Measurements from ENCODE around the gene CH25H.

Gene CH25H

DNA sequence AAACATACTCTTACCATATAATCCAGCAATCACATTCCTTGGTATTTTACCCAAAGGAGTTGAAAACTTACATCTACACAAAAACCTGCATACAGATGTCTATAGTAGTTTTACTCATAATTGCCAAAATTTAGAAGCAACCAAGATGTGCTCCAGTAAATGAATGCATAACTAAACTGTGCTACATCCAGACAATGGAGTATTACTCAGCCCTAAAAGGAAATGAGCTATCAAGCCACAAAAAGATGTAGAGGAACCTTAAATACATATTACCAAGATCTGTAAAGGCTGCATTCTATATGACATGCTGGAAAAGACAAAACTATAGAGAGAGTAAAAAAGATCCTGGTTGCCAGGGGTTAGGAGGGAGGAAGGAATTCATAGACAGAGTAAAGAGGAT, 21.8 kb upstream of the CH25H start:
- no peak for DNase-seq

DNA sequence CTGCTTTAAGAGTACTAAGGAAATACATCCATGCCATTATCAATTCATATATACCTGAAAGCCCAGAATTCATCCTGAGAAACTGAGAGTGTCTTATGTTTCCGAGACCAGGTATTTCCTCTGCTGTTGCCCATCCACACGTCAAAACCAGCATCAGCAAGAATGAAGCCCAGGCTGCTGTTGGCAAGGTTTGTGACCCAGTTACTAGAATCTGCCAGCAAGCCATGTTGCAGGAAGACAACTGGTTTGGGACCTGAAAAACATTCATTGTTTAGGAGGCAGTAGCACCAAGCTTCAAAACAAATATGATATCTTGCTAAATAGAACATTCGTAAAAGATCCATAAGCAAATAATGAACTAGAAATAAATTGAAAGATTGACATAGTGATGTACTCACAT, 21.0 kb upstream of the CH25H start:
- DNase-seq = no peak

DNA sequence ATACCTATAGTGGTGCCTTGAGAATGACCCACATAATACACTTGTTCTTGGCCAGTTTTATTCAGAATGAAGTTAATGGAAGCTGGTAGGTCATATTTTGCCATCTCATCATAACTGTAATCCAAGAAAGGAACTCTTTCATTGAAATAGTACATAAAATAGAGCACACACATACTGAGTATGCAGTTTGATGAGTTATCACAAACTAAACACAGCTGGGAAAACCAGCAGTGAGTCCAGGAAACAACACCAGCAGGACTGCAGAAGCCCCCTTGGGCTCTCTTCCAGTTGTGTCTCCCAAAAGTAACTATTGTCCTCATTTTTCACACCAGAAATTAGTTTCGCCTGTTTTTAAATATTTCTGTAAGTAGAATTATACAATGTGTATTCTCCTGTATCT, 19.8 kb upstream of the CH25H start:
- no peak for DNase-seq

DNA sequence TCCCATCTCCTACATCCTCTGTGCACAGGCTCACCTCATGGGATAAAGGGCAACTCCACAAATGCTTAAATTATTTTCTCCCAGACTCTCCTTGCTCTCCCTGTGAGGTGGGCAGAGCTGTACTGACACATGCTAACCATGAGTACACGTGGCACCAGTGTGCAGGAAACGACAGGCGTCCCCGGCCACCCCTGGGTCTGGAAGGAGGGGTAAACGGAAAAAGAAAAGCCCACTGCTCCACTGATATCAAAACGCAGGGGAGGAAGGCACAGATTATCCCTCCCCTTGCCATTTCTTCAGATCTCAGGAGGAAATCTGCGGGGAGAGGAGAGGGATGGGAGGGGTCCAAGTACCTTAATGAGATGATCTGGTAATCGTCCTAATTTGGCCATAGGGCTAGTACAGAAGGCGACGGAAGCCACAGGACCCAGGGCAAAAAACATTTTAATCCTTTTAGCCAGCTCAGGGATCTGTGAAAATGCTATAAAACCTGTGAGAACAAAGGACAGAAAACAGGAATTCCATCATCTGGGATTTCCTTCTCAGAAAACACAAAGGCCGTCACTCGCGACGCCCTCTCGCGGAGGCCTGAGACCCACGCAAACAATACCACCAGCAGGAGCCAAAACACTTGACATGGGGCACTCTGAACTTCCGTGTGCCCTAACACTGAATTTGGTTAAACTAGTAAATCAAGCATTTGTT, 17.8 kb upstream of the CH25H start:
- DNase-seq = no peak

DNA sequence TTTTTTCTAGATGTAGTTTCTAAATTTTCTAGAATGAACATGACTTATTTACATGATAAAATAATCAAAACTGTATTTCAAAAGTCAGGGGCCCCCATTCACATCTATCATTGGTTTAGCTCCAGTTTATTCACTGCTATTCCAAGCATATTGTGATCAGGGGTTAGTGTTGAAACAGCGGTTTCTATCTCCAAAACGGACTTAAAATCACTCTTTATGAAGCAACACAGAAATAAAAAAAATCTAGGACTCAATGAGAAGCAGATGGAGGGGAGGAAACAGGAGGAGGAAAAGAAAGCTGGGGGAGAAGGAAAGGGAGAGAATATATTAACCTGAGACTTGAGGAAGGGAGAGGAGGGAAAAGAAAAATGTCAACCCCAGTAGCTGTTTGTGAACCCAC, 14.8 kb upstream of the CH25H start:
- no peak for DNase-seq

DNA sequence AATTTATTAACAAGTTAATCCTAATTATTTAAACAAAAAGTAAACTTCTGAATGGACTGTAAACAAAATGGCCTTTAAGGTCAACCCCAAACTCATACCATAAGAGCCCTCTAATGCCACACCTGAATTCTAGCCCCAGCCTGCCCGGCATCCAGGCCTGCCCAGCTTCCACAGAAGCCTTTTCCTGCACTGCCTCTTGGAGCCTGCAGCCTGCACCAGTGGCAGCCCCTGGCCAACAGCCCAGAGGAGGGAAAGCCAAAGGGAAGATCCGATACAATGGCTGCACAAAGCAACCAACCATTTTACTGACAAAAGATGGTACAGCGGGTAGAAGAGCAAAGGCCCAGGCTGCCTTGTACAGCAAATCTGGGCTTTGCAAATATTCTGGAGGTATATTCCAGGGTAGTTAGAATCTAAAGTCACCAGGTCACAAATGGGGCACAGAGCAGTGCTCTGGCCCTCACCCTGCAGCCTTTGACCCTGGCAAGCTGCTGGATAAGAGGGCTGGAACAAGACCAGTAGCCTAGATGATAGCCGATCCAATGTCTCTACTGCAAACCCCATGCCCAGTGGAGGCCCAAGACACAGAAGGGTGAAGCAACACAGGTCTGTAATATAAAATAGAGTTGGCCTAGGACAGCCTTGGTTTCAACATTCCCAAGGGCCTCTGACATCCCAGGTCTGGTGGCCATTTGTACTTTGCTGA, 12.5 kb upstream of the CH25H start:
- DNase-seq = no peak

DNA sequence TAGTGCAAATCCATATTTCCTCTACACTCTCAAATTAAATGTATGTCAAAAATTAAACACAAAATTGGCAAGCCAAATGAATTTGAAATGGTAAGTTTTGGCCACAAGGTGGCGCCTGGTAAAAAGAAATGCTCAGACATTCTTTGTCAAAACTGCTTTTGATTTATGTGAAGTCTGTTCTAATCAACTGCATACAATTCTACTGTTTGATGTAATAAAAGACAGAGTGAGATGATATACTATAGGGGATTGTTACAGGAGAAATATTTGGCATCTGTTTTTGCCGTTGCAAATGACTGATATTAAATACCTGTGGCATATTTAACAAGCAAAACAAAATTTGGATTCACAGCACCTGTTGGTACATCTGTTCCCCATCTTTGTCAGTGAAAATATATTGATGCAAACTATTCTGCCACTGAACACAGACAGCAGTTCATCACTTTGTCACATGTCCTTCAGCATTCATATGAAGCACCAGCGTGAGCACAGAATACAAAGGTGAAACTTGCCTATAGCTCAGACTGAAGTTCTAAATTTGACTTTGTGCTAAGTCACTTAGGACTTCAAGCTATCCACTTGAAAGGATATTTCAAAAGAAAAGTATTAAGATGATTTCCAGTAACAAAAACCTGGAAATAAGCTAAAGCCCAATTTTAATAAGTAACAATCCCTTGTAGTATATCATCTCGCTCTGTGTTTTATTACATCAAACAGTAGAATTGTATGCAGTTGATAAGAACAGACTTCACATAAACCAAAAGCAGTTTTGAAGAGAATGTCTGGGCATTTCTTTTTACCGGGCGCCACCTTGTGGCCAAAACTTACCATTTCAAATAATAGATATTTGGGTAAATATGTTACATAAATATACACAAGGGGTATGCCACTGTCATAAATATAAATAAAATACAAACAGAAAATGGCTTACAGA, 10.2 kb upstream of the CH25H start:
- DNase-seq = peak; percentile 58

DNA sequence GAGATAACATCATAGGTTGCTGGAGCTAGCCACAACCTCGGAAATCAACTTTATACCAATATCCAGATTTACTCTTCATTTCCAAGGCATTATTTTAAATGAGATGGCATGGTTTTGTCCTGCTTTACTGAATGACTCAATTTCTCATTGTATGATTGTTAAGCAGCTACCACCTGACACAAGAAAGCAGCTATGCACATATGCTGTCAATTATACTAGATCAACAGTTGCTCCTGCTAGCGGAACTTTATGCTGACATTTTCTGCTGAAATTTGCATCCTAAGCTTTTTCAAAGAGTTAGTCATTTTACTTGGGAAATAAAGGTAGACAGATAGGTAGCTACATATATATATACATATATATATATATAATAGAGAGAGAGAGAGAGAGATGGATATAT, 8.9 kb upstream of the CH25H start:
- no peak for DNase-seq

DNA sequence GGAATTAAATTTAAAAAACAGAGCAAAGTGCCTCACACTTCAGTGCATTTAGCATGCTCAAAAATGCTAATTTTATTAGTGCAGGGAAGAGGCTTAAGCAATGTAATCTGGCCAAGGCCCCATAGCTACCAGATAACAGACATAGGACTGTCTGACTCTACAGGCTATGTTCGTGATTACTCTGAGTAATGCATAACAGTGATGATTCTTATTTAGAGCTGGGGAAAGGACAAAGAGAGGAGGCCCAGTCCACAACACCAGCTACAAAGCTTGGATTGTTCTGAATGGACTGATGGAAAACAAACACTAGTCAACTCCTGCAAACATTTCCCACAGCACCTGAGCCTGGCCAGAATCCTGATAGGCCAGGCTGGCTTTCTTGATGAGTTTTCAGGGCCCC, 8.4 kb upstream of the CH25H start:
- DNase-seq = no peak

DNA sequence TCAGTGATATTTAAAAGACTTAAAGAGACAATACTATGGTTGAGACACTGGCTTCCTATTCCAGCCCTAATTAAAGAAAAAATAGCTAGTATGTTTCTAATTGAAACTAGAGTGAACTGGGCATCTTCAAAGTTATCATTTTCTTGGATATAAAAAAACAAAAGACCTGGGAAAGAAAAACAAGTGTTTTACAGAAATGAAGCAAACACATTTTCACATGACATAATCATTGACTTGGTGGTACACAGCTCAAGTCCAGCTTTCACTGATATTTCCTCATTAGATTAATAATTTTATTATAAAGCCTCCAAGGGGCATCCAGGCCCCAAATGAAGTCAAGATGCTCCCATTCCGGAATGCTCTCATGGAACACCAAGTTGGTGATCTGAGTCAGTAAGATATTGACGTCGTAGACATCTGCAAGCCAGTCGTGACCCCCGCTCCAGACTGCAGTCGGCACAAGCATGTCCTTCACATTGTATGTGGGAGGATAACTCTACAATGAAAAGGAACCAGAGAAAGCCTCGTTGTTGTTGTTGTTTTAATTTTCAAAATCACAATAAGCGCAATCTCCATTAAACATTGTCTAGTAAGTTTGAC, 7.5 kb upstream of the CH25H start:
- DNase-seq = no peak

DNA sequence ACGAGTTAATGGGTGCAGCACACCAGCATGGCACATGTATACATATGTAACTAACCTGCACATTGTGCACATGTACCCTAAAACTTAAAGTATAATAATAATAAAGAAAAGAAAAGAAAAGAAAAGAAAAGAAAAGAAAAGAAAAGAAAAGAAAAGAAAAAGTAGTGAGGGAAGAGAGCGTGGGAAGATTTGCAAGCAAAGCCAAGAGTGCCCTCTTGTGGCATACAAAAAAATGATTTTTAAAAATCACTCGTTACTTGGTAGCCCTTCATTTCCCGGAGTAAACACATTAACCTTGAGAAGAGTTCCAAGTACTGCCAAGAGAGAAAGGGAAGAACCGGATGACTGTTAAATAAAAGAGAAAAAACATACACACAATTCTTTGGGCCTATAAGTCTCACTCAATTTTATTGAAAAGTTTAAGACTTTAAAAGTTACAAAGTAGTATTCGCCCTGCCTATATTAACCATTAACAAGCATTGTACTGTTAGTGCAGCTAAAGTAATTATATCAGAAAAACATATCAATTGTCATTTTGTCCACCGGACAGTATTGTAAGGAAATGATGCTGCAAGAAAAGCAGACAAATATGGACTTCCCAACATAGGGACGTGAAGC, 6.2 kb upstream of the CH25H start:
- no peak for DNase-seq

DNA sequence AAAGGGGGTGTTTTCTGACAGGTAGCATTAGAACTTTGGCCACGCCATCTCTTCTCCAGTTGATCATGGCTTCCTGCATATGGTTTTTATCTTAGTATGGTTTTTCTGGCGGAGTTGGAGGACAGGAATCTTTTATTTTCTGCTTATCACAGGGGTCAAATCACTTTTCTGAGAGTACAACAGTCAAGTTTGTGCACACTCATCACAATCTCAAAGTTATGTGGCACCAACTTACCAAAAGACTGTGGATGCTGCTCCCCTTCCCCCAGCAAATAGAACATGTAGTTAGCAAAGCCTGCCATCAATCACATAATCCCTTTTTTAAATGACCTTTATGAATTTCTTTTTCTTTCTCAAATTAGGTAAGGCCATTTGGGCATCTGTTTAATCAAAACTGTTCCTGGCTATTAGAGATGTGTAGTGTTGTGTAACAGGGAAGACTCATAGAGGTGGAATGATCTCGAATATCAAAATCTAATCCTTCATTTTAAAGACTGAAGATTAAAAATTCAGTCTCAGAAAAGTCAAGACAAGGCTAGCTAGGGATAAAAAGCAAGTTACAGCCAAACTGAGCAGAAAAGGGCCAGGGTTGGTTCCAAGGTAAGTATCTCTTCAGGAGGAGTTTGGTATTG, 3.8 kb upstream of the CH25H start:
- DNase-seq = no peak

DNA sequence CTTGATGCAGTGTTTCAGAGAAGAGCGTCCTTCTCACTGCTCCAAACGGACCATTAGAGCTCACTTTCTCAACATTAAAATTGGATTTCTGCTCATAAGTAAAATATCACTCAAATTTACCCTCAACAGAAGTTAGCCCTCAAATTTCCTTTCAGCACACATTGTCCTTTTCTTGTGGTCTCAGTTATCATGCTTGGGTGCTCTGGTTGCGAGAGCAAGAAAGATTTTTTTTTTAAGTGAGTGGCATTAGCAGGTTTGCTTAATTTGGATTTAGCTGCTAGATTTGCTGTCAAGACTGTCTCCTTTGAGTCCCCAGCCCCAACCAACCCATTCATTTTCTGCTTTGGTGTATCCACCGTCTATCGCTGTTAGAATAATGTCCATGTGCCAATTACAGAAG, 2.6 kb upstream of the CH25H start:
- DNase-seq = no peak

DNA sequence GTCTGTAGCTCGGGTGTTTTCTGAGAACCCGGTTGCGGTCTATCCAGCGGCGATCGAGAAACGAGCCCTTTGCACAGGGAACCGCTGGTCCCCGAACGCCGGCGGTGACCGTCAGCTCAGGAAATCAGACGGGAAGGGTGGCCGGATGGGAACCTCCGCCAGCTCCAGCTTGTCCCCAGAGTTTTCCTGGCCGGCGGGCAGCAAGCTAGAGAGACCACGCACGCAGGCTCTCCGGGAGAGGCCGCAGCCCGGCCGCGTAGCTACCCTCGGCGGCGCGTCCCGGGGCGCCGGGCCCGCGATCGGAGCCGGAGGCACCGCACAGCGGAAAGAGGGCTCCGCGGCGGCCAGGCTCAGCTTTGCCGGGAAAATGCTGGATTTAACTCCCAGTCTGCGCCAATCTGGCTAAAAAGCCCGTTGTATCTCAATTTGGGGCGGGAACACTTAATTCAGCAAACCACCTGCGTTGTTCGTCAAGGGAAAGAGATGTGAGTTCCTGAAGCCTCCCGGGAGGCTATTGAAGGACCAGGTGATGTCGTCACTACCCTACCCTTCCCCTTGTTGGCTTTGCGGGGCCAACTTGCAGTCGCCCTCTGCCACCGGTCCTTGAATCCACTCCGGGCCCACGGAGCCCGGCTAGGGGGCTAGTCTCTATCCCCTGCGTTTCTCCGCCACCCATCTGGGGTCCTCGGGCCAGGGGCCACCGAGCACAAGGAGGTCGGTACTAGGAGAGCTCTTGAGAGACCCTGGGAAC, 859 bp upstream of the CH25H start:
- no peak for DNase-seq

DNA sequence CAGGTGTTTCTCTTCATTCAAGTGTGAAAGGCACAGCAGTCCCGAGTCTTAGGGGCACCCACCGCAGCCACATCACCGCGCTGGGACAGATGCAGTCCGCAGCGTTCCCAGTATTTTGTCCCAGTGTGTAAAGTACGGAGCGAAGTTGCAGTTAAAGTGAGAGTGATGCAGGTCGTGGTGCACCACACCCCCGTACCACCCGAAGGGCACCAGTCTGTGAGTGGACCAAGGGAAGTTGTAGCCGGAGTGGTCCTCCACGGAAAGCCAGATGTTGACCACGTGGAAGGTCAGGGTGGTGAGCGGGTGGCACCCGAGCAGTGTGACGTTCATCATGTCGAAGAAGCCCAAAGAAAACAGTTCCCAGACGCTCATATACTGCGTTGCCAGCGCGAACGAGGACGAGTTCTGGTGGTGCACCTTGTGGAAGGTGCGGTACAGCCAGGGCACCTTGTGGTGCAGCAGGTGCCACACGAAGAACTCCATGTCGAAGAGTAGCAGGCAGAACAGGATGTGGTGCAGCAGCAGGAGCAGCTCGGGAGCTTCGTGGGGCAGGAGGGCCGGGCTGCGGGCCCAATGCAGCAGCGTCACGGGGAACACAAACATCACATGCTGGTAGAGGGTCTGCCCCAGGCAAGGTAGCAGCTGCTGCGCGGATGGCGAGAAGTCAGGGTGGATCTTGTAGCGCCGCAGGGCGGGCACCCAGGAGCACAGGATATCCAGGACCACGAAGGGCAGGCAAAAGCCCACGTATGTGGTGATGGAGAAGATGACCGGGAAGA, 526 bp downstream of the CH25H start:
- peak; percentile 32 for DNase-seq

DNA sequence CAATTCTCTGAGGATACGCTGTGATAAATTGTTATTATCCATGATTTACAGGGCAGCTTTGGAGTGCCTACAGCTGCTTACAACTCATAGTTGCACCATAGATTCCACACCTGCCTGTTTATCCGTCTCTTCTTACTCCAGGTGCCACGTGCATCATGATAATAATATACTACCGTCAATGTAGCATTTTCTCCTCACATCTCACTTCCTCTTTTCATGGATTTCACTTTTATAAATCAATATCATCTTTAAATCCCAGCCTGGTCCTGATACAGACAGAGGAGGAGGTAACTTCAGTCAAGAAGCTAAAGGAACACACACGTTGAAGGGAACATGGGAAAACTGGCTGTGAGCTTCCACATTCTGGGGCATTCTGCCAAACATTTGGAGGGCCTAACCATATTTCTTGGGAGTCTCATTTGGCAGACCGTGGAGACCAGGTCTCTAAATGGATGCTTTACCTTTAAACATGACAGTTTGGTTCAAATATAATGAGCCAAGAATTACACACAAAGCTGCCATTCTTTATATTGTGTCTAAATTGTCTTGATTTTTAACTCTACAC, 2.4 kb downstream of the CH25H start:
- DNase-seq = no peak

DNA sequence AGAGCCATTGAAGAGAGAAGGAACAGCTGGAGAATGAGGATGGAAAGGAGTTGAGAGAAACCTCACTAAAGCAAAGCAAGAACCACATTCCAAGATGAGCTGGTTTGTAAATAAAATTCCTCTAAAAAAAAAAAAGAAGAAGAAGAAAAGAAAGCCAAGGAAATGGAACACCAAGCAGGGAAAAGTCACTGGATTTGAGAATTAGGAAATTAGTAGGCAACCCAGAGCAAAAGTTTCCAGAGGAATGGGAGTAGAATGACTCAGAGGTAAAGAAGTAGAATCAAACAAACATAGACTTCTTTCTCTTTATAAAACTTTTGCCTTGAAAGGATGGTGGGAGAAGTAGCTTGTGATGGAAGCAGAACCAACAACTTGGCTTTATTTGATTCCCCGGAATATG, 3.9 kb downstream of the CH25H start:
- DNase-seq = no peak

DNA sequence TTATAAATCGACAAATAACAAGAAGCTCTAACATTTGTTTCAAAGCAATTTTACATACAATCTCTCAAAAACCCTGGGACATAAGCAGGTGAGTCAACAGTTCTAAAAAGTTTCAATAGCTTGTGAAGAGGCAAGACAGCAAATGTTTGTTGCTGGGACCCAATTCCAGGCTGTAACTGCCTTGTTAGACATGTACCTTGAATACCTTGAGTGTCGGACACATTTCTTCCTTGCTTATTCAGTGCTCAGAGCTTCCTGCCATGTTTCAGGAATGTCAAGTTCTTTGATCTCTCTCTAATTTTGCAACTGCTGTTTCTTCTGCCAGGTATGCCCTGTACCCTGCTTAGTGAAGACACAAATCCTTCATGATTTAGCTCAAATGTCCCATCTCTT, 5.1 kb downstream of the CH25H start:
- DNase-seq = no peak

DNA sequence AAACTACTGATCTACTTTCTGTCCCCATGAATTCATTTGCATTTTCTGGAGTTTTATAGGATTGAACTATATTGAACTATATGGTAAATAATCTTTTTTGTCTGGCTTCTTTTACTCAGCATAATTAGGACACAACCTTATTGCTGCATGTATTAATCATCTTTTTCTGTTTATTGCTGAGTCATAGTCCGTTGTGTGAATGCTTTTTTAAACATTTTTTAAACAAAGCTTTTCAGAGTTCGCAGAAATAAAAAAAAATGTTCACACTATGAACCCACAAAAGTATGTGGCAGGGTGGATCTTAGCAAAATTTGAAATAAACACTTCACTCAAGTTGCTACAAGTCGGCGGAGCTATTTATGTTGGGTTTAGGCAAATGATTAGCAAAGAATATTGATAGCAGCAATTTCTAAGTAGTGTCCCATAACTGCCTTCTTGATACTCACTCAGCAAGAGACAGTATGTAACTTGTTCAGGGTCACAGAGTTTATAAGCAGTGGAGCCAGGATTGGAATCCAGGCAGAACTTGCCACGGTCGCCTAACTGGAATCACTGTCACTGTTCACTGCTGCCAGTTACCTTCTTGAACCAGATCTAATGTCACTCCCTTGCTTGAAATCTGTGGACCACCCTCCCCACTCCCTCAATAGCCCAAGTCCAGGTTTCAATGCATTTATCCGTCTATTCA, 5.6 kb downstream of the CH25H start:
- no peak for DNase-seq

DNA sequence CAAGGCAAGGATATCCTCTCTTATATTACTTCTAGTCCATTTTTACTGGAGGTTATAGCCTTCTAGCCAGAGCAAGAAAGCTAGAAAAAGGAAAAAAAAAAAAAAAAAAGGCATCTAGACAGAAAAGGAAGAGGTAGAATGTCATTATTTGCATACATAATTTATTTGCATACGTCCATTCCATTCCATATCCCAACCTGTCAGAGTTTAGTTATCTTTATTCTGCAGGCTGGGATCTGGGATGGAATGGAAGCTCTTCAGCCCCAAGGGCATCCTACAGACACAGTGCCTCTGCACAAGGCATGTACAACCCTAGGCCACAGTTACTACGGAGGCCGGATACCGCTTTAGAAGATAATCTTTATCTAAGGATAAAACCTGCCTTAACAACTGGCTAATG, 9.6 kb downstream of the CH25H start:
- no peak for DNase-seq

All from T-helper 9 cell (primary cell).